Measurements from ENCODE around the gene HNRNPA1.
"Not testable (repeated sequence)": the region's sequence is repeated elsewhere in the genome, so short reads cannot be mapped to it uniquely, and the experiment has no call there.

HNRNPA1 gene

GRCh38 chr12:54300225-54300731, 19.8 kb downstream of the HNRNPA1 start:
- no peak for DNase-seq

DNA sequence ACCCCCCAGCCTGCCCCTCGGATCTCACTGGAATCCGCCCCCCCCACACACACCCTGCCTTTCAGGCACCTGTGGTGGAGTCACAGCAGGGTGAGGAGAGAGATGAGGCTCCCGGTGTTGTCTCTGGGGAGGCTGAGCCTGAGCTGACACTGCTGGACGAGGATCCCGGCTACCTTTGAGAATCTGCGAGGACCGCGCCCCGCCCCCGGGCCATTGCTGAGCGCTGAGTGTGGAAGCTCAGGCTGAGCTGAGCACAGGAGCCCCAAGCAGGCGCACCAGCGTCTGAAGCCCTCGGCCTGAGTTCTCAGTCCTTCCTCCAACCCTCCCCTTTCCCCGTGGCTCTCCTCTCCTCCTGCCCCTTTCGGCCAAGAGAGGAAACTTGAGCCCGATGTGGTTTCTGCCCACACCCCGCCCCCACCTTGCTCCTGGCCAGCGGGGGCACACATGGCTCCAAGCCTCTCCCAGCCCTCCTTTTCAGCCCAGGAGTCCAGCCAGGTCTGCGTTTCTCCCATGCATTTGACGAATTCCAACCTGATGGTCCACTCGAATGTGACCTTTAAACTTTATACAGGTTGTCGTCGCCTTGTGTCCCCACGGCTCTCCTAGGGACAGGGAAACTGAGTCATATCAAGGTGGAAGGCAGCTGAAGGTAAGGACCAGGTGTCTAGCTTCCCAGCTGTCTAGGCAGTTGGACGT, 20.4 kb downstream of the HNRNPA1 start, which contains the start of gene NFE2:
Gene NFE2, minus strand, starts transcription at position 284 of the 696 bp plus-strand sequence. CDS start 5,767 bp downstream, outside the sequence.
- DNase-seq = no peak

- DNase-seq = no peak
Observed at GRCh38 chr12:54301428-54302048, 21.0 kb downstream of the HNRNPA1 start.

DNA sequence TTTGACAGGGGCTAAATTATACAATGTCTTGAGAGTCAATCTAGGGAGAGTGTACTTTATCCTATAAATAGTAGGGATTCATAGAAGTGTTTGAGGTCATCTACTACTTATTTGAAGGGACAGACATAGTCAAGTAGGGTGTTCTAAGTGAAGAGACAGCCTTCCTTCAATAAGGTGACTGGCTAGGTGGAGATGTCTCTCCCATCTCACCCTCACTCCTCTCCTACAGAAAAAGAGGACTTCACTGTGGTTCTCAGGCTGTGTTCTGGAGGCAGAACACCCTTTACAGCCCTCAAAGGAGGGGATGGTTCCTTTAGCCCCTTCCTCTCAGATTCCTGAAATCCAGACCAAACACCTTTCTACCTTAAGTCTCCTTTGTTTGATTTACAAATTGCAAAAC, 23.1 kb downstream of the HNRNPA1 start:
- DNase-seq = no peak

- peak; percentile 42 for DNase-seq
Observed at GRCh38 chr12:54304187-54304810, 23.8 kb downstream of the HNRNPA1 start.

GRCh38 chr12:54306925-54307741, 26.6 kb downstream of the HNRNPA1 start:
- peak; percentile 38 for DNase-seq

- DNase-seq = no peak
Observed at GRCh38 chr12:54311051-54311450, 30.5 kb downstream of the HNRNPA1 start.

DNA sequence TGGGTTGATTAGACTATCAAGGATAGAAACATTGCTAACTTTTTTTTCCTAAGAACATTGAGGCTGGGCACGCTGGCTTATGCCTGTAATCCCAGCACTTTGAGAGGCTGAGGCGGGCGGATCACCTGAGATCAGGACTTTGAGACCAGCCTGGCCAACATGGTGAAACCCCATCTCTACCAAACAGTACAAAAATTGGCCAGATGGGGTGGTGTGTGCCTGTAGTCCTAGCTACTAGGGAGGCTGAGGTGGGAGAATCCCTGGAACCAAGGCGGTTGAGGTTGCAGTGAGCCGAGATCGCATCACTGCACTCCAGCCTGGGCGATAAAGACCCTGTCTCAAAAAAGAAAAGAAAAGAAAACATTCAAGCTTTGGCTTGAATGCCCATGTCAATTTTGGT, 31.8 kb downstream of the HNRNPA1 start:
- not testable (repeated sequence) for DNase-seq

DNA sequence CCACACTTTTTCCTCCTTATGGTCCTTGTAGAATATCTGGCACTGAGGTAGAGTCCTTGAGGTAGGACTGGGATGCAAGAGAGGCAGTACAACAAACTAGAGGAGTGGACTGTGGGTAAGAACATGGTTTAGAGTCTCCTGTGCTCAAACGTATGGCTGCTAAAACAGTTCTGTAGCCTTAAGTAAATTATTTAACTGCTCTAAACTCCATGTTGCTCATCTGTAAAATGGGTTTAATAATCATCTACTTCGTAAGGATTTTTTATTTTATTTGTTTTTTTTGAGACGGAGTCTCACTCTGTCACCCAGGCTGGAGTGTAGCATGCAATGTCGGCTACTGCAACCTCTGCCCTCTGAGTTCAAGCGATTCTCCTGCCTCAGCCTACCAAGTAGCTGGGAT, 40.8 kb downstream of the HNRNPA1 start:
- no peak for DNase-seq

DNA sequence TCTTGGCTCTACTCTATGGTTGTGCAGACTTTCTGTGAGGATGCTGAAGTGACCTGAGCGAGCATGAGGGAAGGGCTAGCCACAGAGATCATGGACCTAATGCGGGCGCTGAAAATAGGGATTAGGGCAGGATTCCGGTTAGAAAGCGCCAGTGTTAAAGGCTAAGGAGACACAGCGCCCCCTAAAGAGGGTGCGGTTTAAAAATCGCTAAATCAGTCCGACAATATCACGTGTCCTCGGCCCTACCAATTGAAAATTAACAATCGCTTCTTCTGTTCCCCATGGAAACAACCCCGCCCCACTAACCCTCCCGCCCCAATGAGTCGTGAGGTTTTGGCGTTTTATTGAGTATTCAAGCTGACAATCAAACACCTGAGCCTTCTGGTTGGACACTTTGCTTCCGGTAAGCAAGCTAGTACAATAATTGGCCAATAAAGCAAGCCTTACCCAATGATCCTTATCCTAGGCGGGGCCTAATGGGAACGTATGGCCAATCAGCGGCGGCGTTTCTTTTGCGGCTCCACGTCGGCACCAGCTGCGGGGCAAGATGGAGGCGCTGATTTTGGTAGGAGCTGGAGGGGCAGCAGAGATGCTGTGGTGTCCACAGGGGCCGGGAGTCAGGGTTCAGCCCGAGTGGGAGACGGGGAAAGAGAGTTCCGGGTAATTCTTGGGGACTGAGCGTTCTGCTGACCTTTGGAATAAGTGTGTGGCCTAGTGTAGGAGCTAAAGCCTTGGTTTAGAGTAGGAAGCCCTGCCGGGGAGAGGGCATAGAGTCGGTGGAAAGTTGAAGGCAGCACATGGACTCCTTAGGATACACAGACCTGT, 44.3 kb downstream of the HNRNPA1 start, which contains the start of gene COPZ1:
Gene COPZ1, plus strand, starts transcription at position 515 of the 825 bp plus-strand sequence. Its CDS starts 33 bp downstream, at position 548.
- DNase-seq = peak; percentile 98

- not testable (repeated sequence) for DNase-seq
Observed at GRCh38 chr12:54325442-54326109, 45.0 kb downstream of the HNRNPA1 start.

DNA sequence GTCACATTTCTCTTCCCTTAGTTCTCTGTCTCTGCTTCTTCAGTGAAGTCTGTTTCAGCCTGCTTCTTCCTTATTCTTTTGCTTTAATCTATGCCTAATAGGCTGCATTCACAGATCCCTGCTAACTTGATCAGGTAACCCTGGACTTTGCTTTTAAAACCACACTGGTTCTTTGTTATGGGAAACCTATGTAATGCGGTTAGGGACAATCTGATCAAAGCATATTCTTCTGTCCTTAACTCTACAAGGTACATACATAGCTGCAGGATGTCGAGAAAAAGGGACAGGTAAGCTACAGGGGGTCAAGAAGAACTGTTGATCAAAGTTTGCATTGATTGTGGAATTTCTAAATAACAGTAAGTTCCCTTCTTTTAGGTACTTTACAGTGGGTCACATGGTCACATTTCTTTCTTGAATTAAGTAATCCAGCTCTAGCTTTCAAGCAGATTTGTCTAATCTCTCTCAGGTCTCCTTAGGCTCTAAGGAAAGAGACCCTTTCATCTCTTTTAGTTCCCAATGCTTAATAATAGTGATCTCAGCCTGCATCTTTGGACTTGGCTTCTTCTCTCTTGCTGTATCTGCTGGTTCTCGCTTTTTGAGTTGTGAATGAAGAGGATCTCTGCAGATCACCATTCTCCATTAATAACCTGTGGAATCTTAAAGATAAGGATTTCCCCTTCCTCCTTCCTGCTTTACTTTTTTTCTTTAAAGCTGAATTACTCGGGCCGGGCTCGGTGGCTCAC, 48.2 kb downstream of the HNRNPA1 start:
- DNase-seq = no peak

DNA sequence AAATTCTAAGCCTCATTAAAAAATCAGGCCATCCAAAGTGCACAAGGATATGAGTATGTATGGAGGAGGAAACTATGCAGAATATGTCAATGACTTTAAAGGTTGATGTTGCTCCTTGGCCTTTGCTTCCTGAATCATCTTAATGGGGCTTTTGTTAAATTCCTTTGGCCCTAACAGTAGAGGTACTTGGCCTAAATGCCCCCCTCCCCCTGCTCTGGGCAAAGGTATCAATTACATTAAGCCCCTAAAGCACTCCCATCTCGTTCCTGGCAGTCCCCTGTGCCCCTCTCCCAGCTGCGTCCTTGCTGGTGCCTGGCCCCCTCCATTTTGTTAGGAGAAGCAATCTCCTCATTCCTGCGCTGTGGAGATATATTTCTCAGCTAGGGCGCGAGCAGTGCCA, 49.2 kb downstream of the HNRNPA1 start:
- no peak for DNase-seq

DNA sequence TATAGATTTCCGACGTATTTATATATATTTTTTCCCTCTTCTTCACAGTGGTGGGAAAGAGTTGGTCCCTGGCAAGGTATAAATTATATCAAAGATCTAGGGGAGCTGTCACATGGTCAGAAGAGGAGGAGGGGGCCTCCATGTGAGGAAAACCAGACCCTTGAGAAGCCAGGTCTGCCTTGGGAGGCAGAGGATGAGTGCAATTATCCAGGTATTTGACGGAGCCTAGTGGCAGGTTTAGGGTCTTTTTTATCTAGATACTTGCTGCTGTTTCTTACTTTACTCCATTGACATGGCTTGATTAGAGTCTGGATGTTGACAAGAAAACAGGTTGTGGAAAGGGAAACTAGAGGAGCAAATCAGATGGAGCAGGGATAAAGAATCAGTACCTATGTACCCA, 49.9 kb downstream of the HNRNPA1 start:
- no peak for DNase-seq

DNA sequence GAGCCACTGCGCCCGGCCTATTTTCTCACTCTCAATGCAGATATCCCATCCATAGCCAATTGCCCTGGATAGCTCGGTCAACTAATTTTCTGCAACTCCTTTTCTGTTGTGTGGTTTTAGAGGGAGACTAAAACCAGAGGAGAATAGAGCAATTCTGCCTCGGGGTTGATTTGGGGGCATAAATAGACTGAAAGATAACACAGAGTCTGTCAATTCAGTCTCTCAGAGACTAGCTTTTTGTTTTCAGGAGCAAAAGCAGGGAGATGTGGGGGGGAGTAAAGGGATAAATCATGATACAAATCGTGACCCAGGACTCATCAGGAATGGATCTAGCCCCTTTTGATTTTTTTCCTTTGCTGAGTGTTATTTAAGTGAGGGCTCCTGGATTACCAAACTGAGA, 50.9 kb downstream of the HNRNPA1 start:
- DNase-seq = no peak

GRCh38 chr12:54333420-54334034, 53.0 kb downstream of the HNRNPA1 start:
- no peak for DNase-seq

Data from activated CD4-positive, alpha-beta T cell treated with anti-CD3 and anti-CD28 coated beads, Interleukin-2, Interleukin-6, amounts not matched to agents 100 ng/mL and 50 ng/mL, durations not matched to agents 16 hours and 8 hours (primary cell).